SK-N-SH (cell line): ENCODE data around the gene DVL3. TPM values are rescaled to one million over a fixed set of nuclear protein-coding genes. Genes with fewer than 3 reads are reported as not detected.

ENCODE experiments used
- CTCF ChIA-PET: fragments of 300-600, 350-600 bp; formaldehyde crosslinking; extraction: SDS; loops from one replicate; lab custom pipeline; 2021; lab: Yijun Ruan, JAX
- POLR2A ChIA-PET: fragments of 350-600 bp; sonication (Branson Sonifier 250); formaldehyde crosslinking; extraction: SDS; loops from one replicate; lab custom pipeline; 2020; ENCODE audit warnings: antibody characterized with exemption, inconsistent platforms; lab: Yijun Ruan, JAX
- DNase-seq: peaks from one replicate; pipeline ENCODE4 v3.0.0; 2012
- H2AFZ ChIP-seq: fragments of 200-600 bp; sonication (generic); 2 replicates; pipeline ENCODE4 v1.8.1; 2016; ENCODE audit warnings: antibody characterized with exemption, mild to moderate bottlenecking, low read depth
- H3F3A ChIP-seq: fragments of 200-600 bp; sonication (generic); replicated peaks from 2 replicates; pipeline ENCODE3; 2016; ENCODE audit warnings: antibody characterized with exemption, mild to moderate bottlenecking; ENCODE audit not compliant: insufficient read depth
- H3K27ac ChIP-seq, 2 experiments: fragments of 200-500 bp in 1 of 2; fragments of 200-600 bp in 1 of 2; sonication (Bioruptor generic) in 1 of 2; sonication (generic), shearing (Covaris generic) in 1 of 2; 2 replicates each; pipeline versions ENCODE4 v1.5.1 to v1.6.1; 2014 to 2016; ENCODE audit warnings: low read depth in 2 of 2, inconsistent platforms in 1 of 2, low read length in 1 of 2, mild to moderate bottlenecking in 1 of 2, mixed read lengths in 1 of 2
- H3K27me3 ChIP-seq: fragments of 200-600 bp; sonication (generic), shearing (Covaris generic); 2 replicates; pipeline ENCODE4 v1.6.1; 2016; ENCODE audit warnings: mixed run types; ENCODE audit not compliant: insufficient read depth
- H3K36me3 ChIP-seq, 2 experiments: fragments of 200-500 bp in 1 of 2; fragments of 200-600 bp in 1 of 2; sonication (Bioruptor generic) in 1 of 2; sonication (generic) in 1 of 2; replicated peaks in 1 of 2; 2 replicates each; pipeline versions ENCODE3 to v1.5.1; 2014 to 2016; ENCODE audit warnings: low read length in 1 of 2, mild to moderate bottlenecking in 1 of 2; ENCODE audit not compliant: insufficient read depth in 2 of 2, control insufficient read depth in 1 of 2
- H3K4me1 ChIP-seq, 2 experiments: fragments of 200-500 bp in 1 of 2; fragments of 200-600 bp in 1 of 2; sonication (Bioruptor generic) in 1 of 2; sonication (generic), shearing (Covaris generic) in 1 of 2; 2 replicates each; pipeline versions ENCODE4 v1.5.1 to v1.6.1; 2014 to 2016; ENCODE audit warnings: low read depth in 1 of 2, low read length in 1 of 2, mixed run types in 1 of 2; ENCODE audit not compliant: insufficient read depth in 2 of 2, control insufficient read depth in 1 of 2
- H3K4me2 ChIP-seq: fragments of 200-600 bp; sonication (generic), shearing (Covaris generic); 2 replicates; pipeline ENCODE4 v1.6.1; 2017; ENCODE audit warnings: mixed run types
- H3K4me3 ChIP-seq, 2 experiments: fragments of 200-500 bp in 1 of 2; fragments of 200-600 bp in 1 of 2; sonication (Bioruptor generic) in 1 of 2; sonication (generic), shearing (Covaris generic) in 1 of 2; 2 replicates each; pipeline versions ENCODE4 v1.5.1 to v1.8.1; 2014 to 2016; ENCODE audit warnings: low read depth in 2 of 2, inconsistent platforms in 1 of 2, low read length in 1 of 2, mild to moderate bottlenecking in 1 of 2, mixed read lengths in 1 of 2, moderate library complexity in 1 of 2
- H3K79me2 ChIP-seq: fragments of 200-600 bp; sonication (generic); 2 replicates; pipeline ENCODE4 v1.8.1; 2017; ENCODE audit warnings: mild to moderate bottlenecking; ENCODE audit not compliant: insufficient read depth
- H3K9ac ChIP-seq: fragments of 200-600 bp; sonication (generic); 2 replicates; pipeline ENCODE4 v1.6.1; 2017; ENCODE audit warnings: mixed run types
- H3K9me2 ChIP-seq: fragments of 200-600 bp; sonication (generic); 2 replicates; pipeline ENCODE4 v1.6.1; 2017; ENCODE audit warnings: mixed run types
- H3K9me3 ChIP-seq: fragments of 200-600 bp; sonication (generic); 2 replicates; pipeline ENCODE4 v1.6.1; 2017; ENCODE audit warnings: mixed run types, mild to moderate bottlenecking, moderate library complexity
- H4K20me1 ChIP-seq: fragments of 200-600 bp; sonication (generic); 2 replicates; pipeline ENCODE4 v1.6.1; 2017; ENCODE audit warnings: mild to moderate bottlenecking, mixed run types; ENCODE audit not compliant: insufficient read depth
- CHD2 ChIP-seq: fragments of 150-350 bp; IDR thresholded peaks from 2 replicates; pipeline ENCODE4 v1.6.1; 2018; ENCODE audit warnings: low read length; ENCODE audit not compliant: partially characterized antibody
- ELF1 ChIP-seq: IDR thresholded peaks from 2 replicates; pipeline ENCODE4 v1.4.0; 2012
- EZH2phosphoT487 ChIP-seq: fragments of 200-600 bp; sonication (generic); IDR thresholded peaks from 2 replicates; pipeline ENCODE4 v1.6.1; 2017; ENCODE audit warnings: low read depth, mixed run types, mild to moderate bottlenecking, antibody characterized with exemption, moderate library complexity, borderline replicate concordance
- FOSL2 ChIP-seq: IDR thresholded peaks from 2 replicates; pipeline ENCODE4 v1.4.0; 2012; ENCODE audit warnings: low read depth, mild to moderate bottlenecking, moderate library complexity, borderline replicate concordance
- FOXJ3 ChIP-seq: sonication (generic); formaldehyde crosslinking; IDR thresholded peaks from 2 replicates; pipeline ENCODE4 v1.5.1; 2020; ENCODE audit warnings: mild to moderate bottlenecking, missing genetic modification reagents
- FOXM1 ChIP-seq: IDR thresholded peaks from 2 replicates; pipeline ENCODE4 v1.4.0; 2012; ENCODE audit warnings: low read depth, mild to moderate bottlenecking
- GABPA ChIP-seq: IDR thresholded peaks from 2 replicates; pipeline ENCODE4 v1.4.0; 2012; ENCODE audit warnings: low read depth, mild to moderate bottlenecking
- GATA2 ChIP-seq: sonication (generic); formaldehyde crosslinking; IDR thresholded peaks from 2 replicates; pipeline ENCODE4 v1.5.0; 2020; ENCODE audit warnings: mild to moderate bottlenecking, missing genetic modification reagents
- JUND ChIP-seq: IDR thresholded peaks from 2 replicates; pipeline ENCODE4 v1.4.0; 2012
- MAX ChIP-seq: IDR thresholded peaks from 2 replicates; pipeline ENCODE4 v1.4.0; 2012; ENCODE audit warnings: low read depth
- MEF2A ChIP-seq: IDR thresholded peaks from 2 replicates; pipeline ENCODE4 v1.4.0; 2012; ENCODE audit warnings: low read depth, borderline replicate concordance
- MXI1 ChIP-seq: IDR thresholded peaks from 2 replicates; pipeline ENCODE4 v1.6.1; 2012; ENCODE audit warnings: mild to moderate bottlenecking, low read depth, low read length, improper control_type of control experiment
- PBX3 ChIP-seq: IDR thresholded peaks from 2 replicates; pipeline ENCODE4; 2012
- RAD21 ChIP-seq: IDR thresholded peaks from 2 replicates; pipeline ENCODE4 v1.6.1; 2012; ENCODE audit warnings: mild to moderate bottlenecking, low read length
- RCOR1 ChIP-seq: fragments of 150-350 bp; IDR thresholded peaks from 2 replicates; pipeline ENCODE4 v1.6.1; 2017; ENCODE audit warnings: antibody characterized with exemption, low read length
- RXRA ChIP-seq: IDR thresholded peaks from 2 replicates; pipeline ENCODE4 v1.4.0; 2012; ENCODE audit warnings: low read depth, mild to moderate bottlenecking, borderline replicate concordance
- SIN3A ChIP-seq: IDR thresholded peaks from 2 replicates; pipeline ENCODE4 v1.6.1; 2012; ENCODE audit warnings: low read depth, mild to moderate bottlenecking, low read length, moderate library complexity, borderline replicate concordance
- SMC3 ChIP-seq: IDR thresholded peaks from 2 replicates; pipeline ENCODE4 v1.6.1; 2012; ENCODE audit warnings: low read depth, low read length, improper control_type of control experiment
- TCF12 ChIP-seq: IDR thresholded peaks from 2 replicates; pipeline ENCODE4 v1.4.0; 2012
- YY1 ChIP-seq: IDR thresholded peaks from 2 replicates; pipeline ENCODE4 v1.4.0; 2012; ENCODE audit warnings: low read depth, mild to moderate bottlenecking
- WGBS: methylation state at CpG from one replicate; pipeline ENCODE4 v1.1.6; 2017; ENCODE audit warnings: low lambda C conversion rate; 5-methylcytosine and 5-hydroxymethylcytosine counted together
- polyA plus RNA-seq, 3 experiments: library from polyadenylated mRNA; depleted of rRNA; stranded (reverse); fragments of >200 nt; gene quantifications; 2 replicates each; pipeline ENCODE4 v1.2.3, GENCODE V29; 2012
- TF ChIP-seq, protein P1 (sequence below): IDR thresholded peaks from 2 replicates; pipeline ENCODE4 v1.4.0; 2012; ENCODE audit warnings: low read depth, borderline replicate concordance
- TF ChIP-seq, protein P2 (sequence below): fragments of 200-600 bp; sonication (generic); IDR thresholded peaks from 2 replicates; pipeline ENCODE4 v1.6.1; 2017; ENCODE audit warnings: antibody characterized with exemption, mild to moderate bottlenecking, moderate library complexity

Gene DVL3
- polyA plus RNA-seq, 1 of the 3 experiments (the other 2 are of a cell fraction) = 29.6 TPM

GRCh38 chr3:184144505-184144904 lies 10.7 kb upstream of the DVL3 start:
- no peak overlapping the region for H3K27ac ChIP-seq
- H3K36me3 ChIP-seq = peaks cover 40 to 60% of the 10 kb centered on the region in 2 experiments
- no peaks in the 10 kb centered on the region for H4K20me1 ChIP-seq
- no peak for DNase-seq
- peaks cover 20% of the 10 kb centered on the region for H3K79me2 ChIP-seq
- H3K4me2 ChIP-seq = no peak overlapping the region
- ChIA-PET CTCF (interaction anchor here (0.6 to 4.3 kb wide), 15 partner anchors 9 to 254 kb away, joined by 3 to 31 read pairs (median 6); partner anchors contain the start of genes ALG3, CAMK2N2, DVL3 and EEF1AKMT4), POLR2A (interaction anchor here (0.9 to 1.6 kb wide), 3 partner anchors 9 to 142 kb away, joined by 3 to 4 read pairs (median 3); partner anchors contain the start of gene EIF2B5)
- H3F3A ChIP-seq = peaks cover 8% of the 10 kb centered on the region
- no peaks in the 10 kb centered on the region for H3K9me2 ChIP-seq
- no peaks in the 10 kb centered on the region for H3K27me3 ChIP-seq
- no CpG with 5 or more reads among the region's 5 CpGs for WGBS
- H3K4me1 ChIP-seq = peaks cover 0 to 2% of the 10 kb centered on the region in 2 experiments; a peak in 1 of 4 replicates
- no peak overlapping the region for H2AFZ ChIP-seq
- no peaks in the 10 kb centered on the region for H3K9me3 ChIP-seq
- no peak overlapping the region for H3K4me3 ChIP-seq
- TF ChIP-seq, protein P1, sequence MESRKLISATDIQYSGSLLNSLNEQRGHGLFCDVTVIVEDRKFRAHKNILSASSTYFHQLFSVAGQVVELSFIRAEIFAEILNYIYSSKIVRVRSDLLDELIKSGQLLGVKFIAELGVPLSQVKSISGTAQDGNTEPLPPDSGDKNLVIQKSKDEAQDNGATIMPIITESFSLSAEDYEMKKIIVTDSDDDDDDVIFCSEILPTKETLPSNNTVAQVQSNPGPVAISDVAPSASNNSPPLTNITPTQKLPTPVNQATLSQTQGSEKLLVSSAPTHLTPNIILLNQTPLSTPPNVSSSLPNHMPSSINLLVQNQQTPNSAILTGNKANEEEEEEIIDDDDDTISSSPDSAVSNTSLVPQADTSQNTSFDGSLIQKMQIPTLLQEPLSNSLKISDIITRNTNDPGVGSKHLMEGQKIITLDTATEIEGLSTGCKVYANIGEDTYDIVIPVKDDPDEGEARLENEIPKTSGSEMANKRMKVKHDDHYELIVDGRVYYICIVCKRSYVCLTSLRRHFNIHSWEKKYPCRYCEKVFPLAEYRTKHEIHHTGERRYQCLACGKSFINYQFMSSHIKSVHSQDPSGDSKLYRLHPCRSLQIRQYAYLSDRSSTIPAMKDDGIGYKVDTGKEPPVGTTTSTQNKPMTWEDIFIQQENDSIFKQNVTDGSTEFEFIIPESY = no peak
- TF ChIP-seq ELF1 = no peak
- no peak for TF ChIP-seq RXRA
- TF ChIP-seq SIN3A = no peak
- TF ChIP-seq TCF12 = no peak
- no peak for TF ChIP-seq MAX
- TF ChIP-seq EZH2phosphoT487 = no peak
- no peak for TF ChIP-seq FOXJ3 (CRISPR knock-in tag)
- TF ChIP-seq GABPA = no peak
- TF ChIP-seq JUND = no peak
- TF ChIP-seq GATA2 (CRISPR knock-in tag) = no peak
- no peak for TF ChIP-seq MXI1
- no peak overlapping the region for H3K9ac ChIP-seq

GRCh38 chr3:184145111-184145524 lies 10.1 kb upstream of the DVL3 start:
- Histone ChIP-seq H3K4me1 (peaks cover 0 to 2% of the 10 kb centered on the region in 2 experiments; a peak in 1 of 4 replicates), H3K9ac (no peak overlapping the region), H2AFZ (no peak overlapping the region), H3F3A (peaks cover 8% of the 10 kb centered on the region), H3K79me2 (peaks cover 14% of the 10 kb centered on the region), H4K20me1 (no peaks in the 10 kb centered on the region), H3K9me2 (no peaks in the 10 kb centered on the region), H3K9me3 (no peaks in the 10 kb centered on the region), H3K4me2 (no peak overlapping the region), H3K36me3 (peaks cover 36 to 58% of the 10 kb centered on the region in 2 experiments)
- ChIA-PET CTCF (interaction anchor here (0.6 to 4.3 kb wide), 19 partner anchors 10 to 255 kb away, joined by 3 to 31 read pairs (median 5); partner anchors contain the start of genes ALG3, CAMK2N2, DVL3 and EEF1AKMT4), POLR2A (interaction anchor here (1.0 to 1.6 kb wide), 2 partner anchors 10 to 142 kb away, joined by 3 to 4 read pairs; partner anchors contain the start of gene EIF2B5)
- WGBS = 59% methylated on average over 4 of the region's 4 CpGs
- DNase-seq = peak; percentile 59
- TF ChIP-seq MAX (no peak), FOXJ3 (CRISPR knock-in tag) (no peak), RCOR1 (no peak), RAD21 (peak; percentile 67), YY1 (no peak), FOXM1 (no peak), SIN3A (no peak), CHD2 (no peak), PBX3 (no peak), FOSL2 (no peak), TCF12 (no peak), EZH2phosphoT487 (no peak), MEF2A (no peak), JUND (no peak), SMC3 (peak; percentile 38), GABPA (no peak)
- TF ChIP-seq, protein P2, sequence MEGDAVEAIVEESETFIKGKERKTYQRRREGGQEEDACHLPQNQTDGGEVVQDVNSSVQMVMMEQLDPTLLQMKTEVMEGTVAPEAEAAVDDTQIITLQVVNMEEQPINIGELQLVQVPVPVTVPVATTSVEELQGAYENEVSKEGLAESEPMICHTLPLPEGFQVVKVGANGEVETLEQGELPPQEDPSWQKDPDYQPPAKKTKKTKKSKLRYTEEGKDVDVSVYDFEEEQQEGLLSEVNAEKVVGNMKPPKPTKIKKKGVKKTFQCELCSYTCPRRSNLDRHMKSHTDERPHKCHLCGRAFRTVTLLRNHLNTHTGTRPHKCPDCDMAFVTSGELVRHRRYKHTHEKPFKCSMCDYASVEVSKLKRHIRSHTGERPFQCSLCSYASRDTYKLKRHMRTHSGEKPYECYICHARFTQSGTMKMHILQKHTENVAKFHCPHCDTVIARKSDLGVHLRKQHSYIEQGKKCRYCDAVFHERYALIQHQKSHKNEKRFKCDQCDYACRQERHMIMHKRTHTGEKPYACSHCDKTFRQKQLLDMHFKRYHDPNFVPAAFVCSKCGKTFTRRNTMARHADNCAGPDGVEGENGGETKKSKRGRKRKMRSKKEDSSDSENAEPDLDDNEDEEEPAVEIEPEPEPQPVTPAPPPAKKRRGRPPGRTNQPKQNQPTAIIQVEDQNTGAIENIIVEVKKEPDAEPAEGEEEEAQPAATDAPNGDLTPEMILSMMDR = peak; percentile 42
- TF ChIP-seq, all 33 proteins: peak for 3
- H3K27me3 ChIP-seq = no peaks in the 10 kb centered on the region
- no peak overlapping the region for H3K4me3 ChIP-seq
- H3K27ac ChIP-seq = no peak overlapping the region
